Measurements from ENCODE around the gene NSD1.

Gene NSD1

GRCh38 chr5:177234841-177235240 is 101.3 kb downstream of the NSD1 start:
- TF ChIP-seq, protein P1, sequence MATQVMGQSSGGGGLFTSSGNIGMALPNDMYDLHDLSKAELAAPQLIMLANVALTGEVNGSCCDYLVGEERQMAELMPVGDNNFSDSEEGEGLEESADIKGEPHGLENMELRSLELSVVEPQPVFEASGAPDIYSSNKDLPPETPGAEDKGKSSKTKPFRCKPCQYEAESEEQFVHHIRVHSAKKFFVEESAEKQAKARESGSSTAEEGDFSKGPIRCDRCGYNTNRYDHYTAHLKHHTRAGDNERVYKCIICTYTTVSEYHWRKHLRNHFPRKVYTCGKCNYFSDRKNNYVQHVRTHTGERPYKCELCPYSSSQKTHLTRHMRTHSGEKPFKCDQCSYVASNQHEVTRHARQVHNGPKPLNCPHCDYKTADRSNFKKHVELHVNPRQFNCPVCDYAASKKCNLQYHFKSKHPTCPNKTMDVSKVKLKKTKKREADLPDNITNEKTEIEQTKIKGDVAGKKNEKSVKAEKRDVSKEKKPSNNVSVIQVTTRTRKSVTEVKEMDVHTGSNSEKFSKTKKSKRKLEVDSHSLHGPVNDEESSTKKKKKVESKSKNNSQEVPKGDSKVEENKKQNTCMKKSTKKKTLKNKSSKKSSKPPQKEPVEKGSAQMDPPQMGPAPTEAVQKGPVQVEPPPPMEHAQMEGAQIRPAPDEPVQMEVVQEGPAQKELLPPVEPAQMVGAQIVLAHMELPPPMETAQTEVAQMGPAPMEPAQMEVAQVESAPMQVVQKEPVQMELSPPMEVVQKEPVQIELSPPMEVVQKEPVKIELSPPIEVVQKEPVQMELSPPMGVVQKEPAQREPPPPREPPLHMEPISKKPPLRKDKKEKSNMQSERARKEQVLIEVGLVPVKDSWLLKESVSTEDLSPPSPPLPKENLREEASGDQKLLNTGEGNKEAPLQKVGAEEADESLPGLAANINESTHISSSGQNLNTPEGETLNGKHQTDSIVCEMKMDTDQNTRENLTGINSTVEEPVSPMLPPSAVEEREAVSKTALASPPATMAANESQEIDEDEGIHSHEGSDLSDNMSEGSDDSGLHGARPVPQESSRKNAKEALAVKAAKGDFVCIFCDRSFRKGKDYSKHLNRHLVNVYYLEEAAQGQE (IDR thresholded peaks at IDR 0.05; ENCODE audit: low read depth), result no peak
- no peak for TF ChIP-seq RAD21 (IDR thresholded peaks at IDR 0.05; ENCODE audit: low read depth)
- no peak for TF ChIP-seq CREB1 (IDR thresholded peaks at IDR 0.05; ENCODE audit: low read depth)
- TF ChIP-seq, protein P2, sequence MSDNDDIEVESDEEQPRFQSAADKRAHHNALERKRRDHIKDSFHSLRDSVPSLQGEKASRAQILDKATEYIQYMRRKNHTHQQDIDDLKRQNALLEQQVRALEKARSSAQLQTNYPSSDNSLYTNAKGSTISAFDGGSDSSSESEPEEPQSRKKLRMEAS (IDR thresholded peaks at IDR 0.05), result no peak
- TF ChIP-seq TAF1 (IDR thresholded peaks at IDR 0.05; ENCODE audit: low read depth), result no peak
- no peak for TF ChIP-seq CEBPB (IDR thresholded peaks at IDR 0.05)
- no peak for TF ChIP-seq EP300 (IDR thresholded peaks at IDR 0.05; ENCODE audit: borderline replicate concordance)
- no peak for TF ChIP-seq TEAD4 (IDR thresholded peaks at IDR 0.05)
- no peak for TF ChIP-seq ZBTB7A (IDR thresholded peaks at IDR 0.05; ENCODE audit: low read depth)
- no peak for TF ChIP-seq NFIC (IDR thresholded peaks at IDR 0.05)
- TF ChIP-seq, protein P3, sequence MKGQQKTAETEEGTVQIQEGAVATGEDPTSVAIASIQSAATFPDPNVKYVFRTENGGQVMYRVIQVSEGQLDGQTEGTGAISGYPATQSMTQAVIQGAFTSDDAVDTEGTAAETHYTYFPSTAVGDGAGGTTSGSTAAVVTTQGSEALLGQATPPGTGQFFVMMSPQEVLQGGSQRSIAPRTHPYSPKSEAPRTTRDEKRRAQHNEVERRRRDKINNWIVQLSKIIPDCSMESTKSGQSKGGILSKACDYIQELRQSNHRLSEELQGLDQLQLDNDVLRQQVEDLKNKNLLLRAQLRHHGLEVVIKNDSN (IDR thresholded peaks at IDR 0.05), result no peak
- no peak for TF ChIP-seq TCF12 (IDR thresholded peaks at IDR 0.05; ENCODE audit: low read depth)
- TF ChIP-seq FOXM1 (IDR thresholded peaks at IDR 0.05; ENCODE audit: borderline replicate concordance, low read depth), result no peak
- TF ChIP-seq EGR1 (IDR thresholded peaks at IDR 0.05), result no peak
- no peak for TF ChIP-seq YY1 (IDR thresholded peaks at IDR 0.05; ENCODE audit: low read depth)

- TF ChIP-seq EGR1 (IDR thresholded peaks at IDR 0.05) (no peak), EP300 (IDR thresholded peaks at IDR 0.05; ENCODE audit: borderline replicate concordance) (no peak), NFIC (IDR thresholded peaks at IDR 0.05) (no peak), ZBTB7A (IDR thresholded peaks at IDR 0.05; ENCODE audit: low read depth) (no peak), RAD21 (IDR thresholded peaks at IDR 0.05; ENCODE audit: low read depth) (no peak), FOXM1 (IDR thresholded peaks at IDR 0.05; ENCODE audit: borderline replicate concordance, low read depth) (no peak)
- TF ChIP-seq, protein P2 (IDR thresholded peaks at IDR 0.05), result no peak
Observed at GRCh38 chr5:177241768-177242167, 108.2 kb downstream of the NSD1 start.

DNA sequence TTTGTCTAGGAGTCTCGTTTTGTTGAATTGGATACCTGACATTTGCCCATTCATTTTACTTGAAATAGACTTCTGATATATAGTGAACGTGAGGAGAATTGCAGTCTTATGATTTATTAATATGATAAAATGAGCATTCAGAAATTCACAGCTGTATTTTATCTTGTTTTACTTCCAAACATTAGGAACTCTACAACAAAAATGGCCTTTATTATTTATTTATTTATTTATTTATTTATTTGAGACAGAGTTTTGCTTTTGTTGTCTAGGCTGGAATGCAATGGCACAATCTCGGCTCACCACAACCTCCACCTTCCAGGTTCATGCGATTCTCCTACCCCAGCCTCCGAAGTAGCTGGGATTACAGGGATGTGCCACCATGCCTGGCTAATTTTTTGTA is 108.7 kb downstream of the NSD1 start:
- TF ChIP-seq CEBPB (IDR thresholded peaks at IDR 0.05) (no peak), EP300 (IDR thresholded peaks at IDR 0.05; ENCODE audit: borderline replicate concordance) (no peak), ZBTB7A (IDR thresholded peaks at IDR 0.05; ENCODE audit: low read depth) (no peak), EGR1 (IDR thresholded peaks at IDR 0.05) (no peak), CREB1 (IDR thresholded peaks at IDR 0.05; ENCODE audit: low read depth) (no peak), TAF1 (IDR thresholded peaks at IDR 0.05; ENCODE audit: low read depth) (no peak), TEAD4 (IDR thresholded peaks at IDR 0.05) (no peak), TCF12 (IDR thresholded peaks at IDR 0.05; ENCODE audit: low read depth) (no peak), NFIC (IDR thresholded peaks at IDR 0.05) (no peak), YY1 (IDR thresholded peaks at IDR 0.05; ENCODE audit: low read depth) (no peak)
- TF ChIP-seq, protein P2 (IDR thresholded peaks at IDR 0.05), result no peak
- TF ChIP-seq, protein P3 (IDR thresholded peaks at IDR 0.05), result no peak
- TF ChIP-seq, protein P1 (IDR thresholded peaks at IDR 0.05; ENCODE audit: low read depth), result no peak

DNA sequence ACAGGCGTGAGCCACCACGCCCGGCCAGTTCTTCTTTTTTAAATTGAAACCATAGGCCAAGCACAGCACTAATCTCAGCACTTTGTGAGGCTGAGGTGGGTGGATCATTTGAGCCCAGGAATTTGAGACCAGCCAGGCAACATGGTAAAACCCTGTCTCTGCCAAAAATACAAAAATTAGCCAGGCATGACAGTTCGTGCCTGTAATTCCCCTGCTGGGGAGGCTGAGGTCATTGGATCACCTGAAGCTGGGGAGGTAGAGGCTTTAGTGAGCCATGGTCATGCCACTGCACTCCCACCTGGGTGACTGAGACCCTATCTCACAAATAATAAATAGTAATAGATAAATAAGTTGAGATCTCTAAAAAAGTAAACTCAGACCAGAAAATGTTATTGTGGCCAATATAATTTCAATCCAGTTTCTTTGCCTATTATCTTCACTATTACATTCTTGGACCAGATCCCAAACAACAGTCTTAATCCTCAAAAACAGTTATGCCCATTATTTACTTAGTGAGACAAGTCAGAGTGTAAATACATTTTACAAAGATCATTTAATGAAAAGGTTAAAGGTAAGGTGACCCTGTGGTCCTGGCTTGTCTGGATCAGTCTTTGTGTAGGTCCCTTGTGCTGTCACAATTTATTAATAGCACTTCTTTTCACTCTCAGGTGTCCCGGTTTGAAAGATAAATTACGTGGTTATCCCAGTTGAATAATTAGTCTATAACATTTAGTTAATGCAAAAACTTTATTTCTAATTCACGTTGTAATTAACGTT is 116.4 kb downstream of the NSD1 start:
- TF ChIP-seq, protein P1 (IDR thresholded peaks at IDR 0.05; ENCODE audit: low read depth), result no peak
- TF ChIP-seq EGR1 (IDR thresholded peaks at IDR 0.05) (peak; percentile 47), EP300 (IDR thresholded peaks at IDR 0.05; ENCODE audit: borderline replicate concordance) (peak; percentile 53; the same call in 1 of the 2 replicates), NFIC (IDR thresholded peaks at IDR 0.05) (peak; percentile 84), RAD21 (IDR thresholded peaks at IDR 0.05; ENCODE audit: low read depth) (no peak), TCF12 (IDR thresholded peaks at IDR 0.05; ENCODE audit: low read depth) (peak; percentile 76), YY1 (IDR thresholded peaks at IDR 0.05; ENCODE audit: low read depth) (no peak), ZBTB7A (IDR thresholded peaks at IDR 0.05; ENCODE audit: low read depth) (peak; percentile 46; the same call in 1 of the 2 replicates), TEAD4 (IDR thresholded peaks at IDR 0.05) (peak; percentile 86), CREB1 (IDR thresholded peaks at IDR 0.05; ENCODE audit: low read depth) (no peak), CEBPB (IDR thresholded peaks at IDR 0.05) (no peak)
- TF ChIP-seq, protein P3 (IDR thresholded peaks at IDR 0.05), result no peak
- TF ChIP-seq, protein P2 (IDR thresholded peaks at IDR 0.05), result peak; percentile 44; the same call in 1 of the 2 replicates
